ENCODE data around the gene MMP14.
A peak's percentile ranks its signal among the peaks of the same experiment; 100 is the strongest.

The MMP14 gene

GRCh38 chr14:22864979-22865378 lies 28.6 kb downstream of the MMP14 start:
- no peak for DNase-seq

GRCh38 chr14:22865424-22866405 lies 29.3 kb downstream of the MMP14 start:
- DNase-seq: no peak

- DNase-seq: no peak
Observed at GRCh38 chr14:22866874-22867273, 30.5 kb downstream of the MMP14 start.

GRCh38 chr14:22870811-22871223 lies 34.4 kb downstream of the MMP14 start:
- DNase-seq: no peak

GRCh38 chr14:22871224-22872032 lies 35.0 kb downstream of the MMP14 start, which contains the start of gene LRP10:
Gene LRP10, plus strand, starts transcription at chr14:22871740. Its CDS starts 564 bp downstream, at chr14:22872304.
- DNase-seq: peak; percentile 58

GRCh38 chr14:22872033-22872832 lies 35.8 kb downstream of the MMP14 start:
- peak; percentile 59 for DNase-seq

GRCh38 chr14:22872833-22873520 lies 36.6 kb downstream of the MMP14 start:
- no peak for DNase-seq

GRCh38 chr14:22875003-22875747 lies 38.8 kb downstream of the MMP14 start:
- DNase-seq: no peak

- no peak for DNase-seq
Observed at GRCh38 chr14:22875748-22876319, 39.4 kb downstream of the MMP14 start.

GRCh38 chr14:22877000-22877501 lies 40.7 kb downstream of the MMP14 start:
- DNase-seq: no peak

GRCh38 chr14:22878271-22879246 lies 42.2 kb downstream of the MMP14 start:
- no peak for DNase-seq

- no peak for DNase-seq
Observed at GRCh38 chr14:22882064-22882463, 45.7 kb downstream of the MMP14 start.

- peak; percentile 3 for DNase-seq
Observed at GRCh38 chr14:22882529-22883172, 46.3 kb downstream of the MMP14 start.

- DNase-seq: no peak
Observed at GRCh38 chr14:22883173-22883976, 47.0 kb downstream of the MMP14 start, which contains the start of gene REM2. Gene REM2, plus strand, starts transcription at chr14:22883222. Its CDS starts 66 bp downstream, at chr14:22883288.

- DNase-seq: no peak
Observed at GRCh38 chr14:22884076-22884737, 47.8 kb downstream of the MMP14 start.

- DNase-seq: no peak
Observed at GRCh38 chr14:22884738-22885523, 48.5 kb downstream of the MMP14 start.

Data from T1000 (cell line).